H1 (cell line): ENCODE data around the gene SP5. TPM values are rescaled to one million over a fixed set of nuclear protein-coding genes. Genes with fewer than 3 reads are reported as not detected.

Source experiments
- CTCF ChIA-PET: fragments of 300-600 bp; sonication (Branson Sonifier 250); formaldehyde crosslinking; loops from one replicate; lab custom pipeline; 2021; ENCODE audit not compliant: partially characterized antibody; lab: Charles Lee
- POLR2A ChIA-PET: fragments of 300-600 bp; sonication (Branson Sonifier 250); formaldehyde crosslinking; loops from one replicate; lab custom pipeline; 2021; ENCODE audit warnings: inconsistent platforms; ENCODE audit not compliant: partially characterized antibody; lab: Charles Lee
- DNase-seq, 2 experiments: peaks; one replicate each; pipeline versions ENCODE4 v3.0.0 to v3.0.0-alpha.2; 2010 to 2022; ENCODE audit warnings: low spot score in 2 of 2, low read depth in 1 of 2, mixed read lengths in 1 of 2
- FAIRE-seq: peaks from 2 replicates; lab custom pipeline; 2011; peaks lifted over from hg19 to GRCh38; lab: Jason Lieb, UNC
- H2AFZ ChIP-seq: 2 replicates; pipeline ENCODE4 v1.8.1; 2012; ENCODE audit warnings: low read length, inconsistent platforms
- H2AK5ac ChIP-seq: 2 replicates; pipeline ENCODE4 v1.6.1; 2013; ENCODE audit warnings: low read depth, low read length
- H2BK120ac ChIP-seq: replicated peaks from 2 replicates; pipeline ENCODE3; 2013; ENCODE audit warnings: low read depth, low read length, inconsistent platforms
- H2BK12ac ChIP-seq: 2 replicates; pipeline ENCODE4 v1.6.1; 2013; ENCODE audit warnings: low read depth, low read length
- H2BK15ac ChIP-seq: 2 replicates; pipeline ENCODE4 v1.6.1; 2013; ENCODE audit warnings: low read length
- H2BK20ac ChIP-seq: 2 replicates; pipeline ENCODE4 v1.6.1; 2013; ENCODE audit warnings: low read length
- H2BK5ac ChIP-seq: 2 replicates; pipeline ENCODE4 v1.6.1; 2013; ENCODE audit warnings: low read depth, low read length
- H3K14ac ChIP-seq: 2 replicates; pipeline ENCODE4 v1.6.1; 2013; ENCODE audit warnings: inconsistent platforms; ENCODE audit not compliant: insufficient read length
- H3K18ac ChIP-seq: 2 replicates; pipeline ENCODE4 v1.6.1; 2013; ENCODE audit warnings: low read length; ENCODE audit errors: extremely low read depth
- H3K23ac ChIP-seq: 2 replicates; pipeline ENCODE4 v1.6.1; 2013; ENCODE audit warnings: inconsistent platforms; ENCODE audit not compliant: insufficient read length
- H3K23me2 ChIP-seq: 2 replicates; pipeline ENCODE4 v1.6.1; 2013; ENCODE audit warnings: low read depth, low read length
- H3K27ac ChIP-seq: 2 replicates; pipeline ENCODE4 v1.6.1; 2011; ENCODE audit warnings: low read depth, low read length, inconsistent platforms
- H3K27me3 ChIP-seq, 4 experiments: replicated peaks in 1 of 4; 1 replicate in 1 of 4; 2 replicates in 3 of 4; pipeline versions ENCODE4 v1.6.1 to v1.8.1; 2011 to 2013; ENCODE audit warnings: low read length in 3 of 4, mild to moderate bottlenecking in 3 of 4, inconsistent platforms in 2 of 4, mixed read lengths in 2 of 4, moderate library complexity in 1 of 4; ENCODE audit not compliant: control insufficient read depth in 3 of 4, insufficient read depth in 3 of 4; ENCODE audit errors: extremely low read depth in 1 of 4
- H3K36me3 ChIP-seq, 4 experiments: 2 replicates each; pipeline versions ENCODE4 v1.6.1 to v1.8.1; 2011 to 2013; ENCODE audit warnings: mild to moderate bottlenecking in 4 of 4, low read length in 3 of 4, moderate library complexity in 2 of 4, control low read depth in 1 of 4, inconsistent platforms in 1 of 4; ENCODE audit not compliant: insufficient read depth in 4 of 4, control insufficient read depth in 2 of 4
- H3K4ac ChIP-seq: replicated peaks from 2 replicates; pipeline ENCODE3; 2013; ENCODE audit warnings: low read length, low read depth, mixed read lengths, inconsistent platforms; ENCODE audit not compliant: insufficient read length
- H3K4me1 ChIP-seq, 4 experiments: replicated peaks in 1 of 4; 1 replicate in 1 of 4; 2 replicates in 3 of 4; pipeline versions ENCODE4 v1.6.1 to v1.8.1; 2011 to 2013; ENCODE audit warnings: low read length in 3 of 4, inconsistent platforms in 2 of 4, mixed read lengths in 1 of 4; ENCODE audit not compliant: insufficient read depth in 4 of 4, control insufficient read depth in 3 of 4
- H3K4me2 ChIP-seq, 2 experiments: 2 replicates each; pipeline versions ENCODE4 v1.6.1 to v1.8.1; 2011 to 2013; ENCODE audit warnings: low read depth in 2 of 2, low read length in 2 of 2, control low read depth in 1 of 2, inconsistent platforms in 1 of 2, mild to moderate bottlenecking in 1 of 2; ENCODE audit not compliant: insufficient read depth in 1 of 2
- H3K4me3 ChIP-seq, 4 experiments: fragments of 200-600, 300-600 bp in 1 of 4; sonication (generic), shearing (Covaris generic), sonication (Bioruptor Twin) in 1 of 4; 2 replicates each; pipeline versions ENCODE4 v1.5.1 to v1.8.1; 2011 to 2016; ENCODE audit warnings: low read length in 4 of 4, low read depth in 3 of 4, control low read depth in 2 of 4, inconsistent platforms in 2 of 4, mild to moderate bottlenecking in 2 of 4, mixed read lengths in 1 of 4, moderate library complexity in 1 of 4; ENCODE audit not compliant: insufficient read depth in 2 of 4; ENCODE audit errors: extremely low read depth in 1 of 4
- H3K56ac ChIP-seq: replicated peaks from 2 replicates; pipeline ENCODE3; 2013; ENCODE audit warnings: low read depth, mild to moderate bottlenecking, mixed read lengths, low read length, inconsistent platforms; ENCODE audit not compliant: insufficient read length
- H3K79me1 ChIP-seq: 2 replicates; pipeline ENCODE4 v1.6.1; 2013; ENCODE audit warnings: low read depth, low read length, control low read depth
- H3K79me2 ChIP-seq, 2 experiments: 2 replicates each; pipeline versions ENCODE4 v1.6.1 to v1.8.1; 2012 to 2013; ENCODE audit warnings: low read length in 2 of 2, mild to moderate bottlenecking in 2 of 2, inconsistent platforms in 1 of 2; ENCODE audit not compliant: insufficient read depth in 2 of 2, control insufficient read depth in 1 of 2
- H3K9ac ChIP-seq, 4 experiments: replicated peaks in 1 of 4; 1 replicate in 1 of 4; 2 replicates in 3 of 4; pipeline versions ENCODE4 v1.6.1 to v1.8.1; 2011 to 2013; ENCODE audit warnings: low read depth in 3 of 4, low read length in 3 of 4, control low read depth in 2 of 4, mild to moderate bottlenecking in 2 of 4, moderate library complexity in 2 of 4, inconsistent platforms in 1 of 4; ENCODE audit errors: extremely low read depth in 1 of 4
- H3K9me3 ChIP-seq, 2 experiments: 2 replicates each; pipeline versions ENCODE4 v1.6.1 to v1.8.1; 2012 to 2013; ENCODE audit warnings: mild to moderate bottlenecking in 2 of 2, moderate library complexity in 2 of 2, control low read depth in 1 of 2, inconsistent platforms in 1 of 2, low read depth in 1 of 2, low read length in 1 of 2, mixed read lengths in 1 of 2; ENCODE audit not compliant: insufficient read depth in 2 of 2
- H4K20me1 ChIP-seq, 2 experiments: replicated peaks in 1 of 2; 2 replicates each; pipeline versions ENCODE3 to v1.8.1; 2011 to 2013; ENCODE audit warnings: inconsistent platforms in 2 of 2, low read length in 2 of 2, mild to moderate bottlenecking in 1 of 2; ENCODE audit not compliant: insufficient read depth in 2 of 2, control insufficient read depth in 1 of 2
- H4K5ac ChIP-seq: 2 replicates; pipeline ENCODE4 v1.6.1; 2013; ENCODE audit warnings: low read length, low read depth, mixed read lengths, inconsistent platforms; ENCODE audit not compliant: insufficient read length
- H4K8ac ChIP-seq: 2 replicates; pipeline ENCODE4 v1.8.0; 2013; ENCODE audit warnings: mild to moderate bottlenecking, moderate library complexity, low read length, inconsistent platforms; ENCODE audit not compliant: insufficient read depth; ENCODE audit errors: extremely low read depth
- H4K91ac ChIP-seq: replicated peaks from 2 replicates; pipeline ENCODE3; 2013; ENCODE audit warnings: low read length, mixed read lengths, inconsistent platforms; ENCODE audit not compliant: insufficient read length
- GABPA ChIP-seq: IDR thresholded peaks from 2 replicates; pipeline ENCODE4 v1.6.1; 2011; ENCODE audit warnings: mild to moderate bottlenecking, low read length, moderate library complexity, borderline replicate concordance; ENCODE audit not compliant: insufficient read depth
- TEAD4 ChIP-seq: IDR thresholded peaks from 2 replicates; pipeline ENCODE4 v1.6.1; 2012; ENCODE audit warnings: low read depth, low read length, inconsistent platforms, mixed read lengths
- WGBS, 2 experiments: shearing (Covaris generic) in 1 of 2; methylation state at CpG; one replicate each; pipeline versions ENCODE4 v1.1.6 to v1.1.7; 2013 to 2015; ENCODE audit warnings: low lambda C conversion rate in 2 of 2, mixed read lengths in 2 of 2, inconsistent platforms in 1 of 2, low coverage in 1 of 2, missing lambda C conversion rate in 1 of 2; ENCODE audit not compliant: insufficient replicate concordance in 2 of 2, insufficient coverage in 1 of 2, insufficient read length in 1 of 2; ENCODE audit errors: extremely low coverage in 1 of 2, missing lambda C conversion rate in 1 of 2; 5-methylcytosine and 5-hydroxymethylcytosine counted together
- polyA plus RNA-seq, 7 experiments: library from polyadenylated mRNA; depleted of rRNA in 3 of 7; stranded (reverse) in 5 of 7; unstranded in 2 of 7; fragments of >200 nt in 5 of 7; fragments of 200-250 nt in 2 of 7; gene quantifications; 1 replicate in 5 of 7; 2 replicates in 1 of 7; 4 replicates in 1 of 7; pipeline versions ENCODE4 v1.2.1 to v1.2.3, GENCODE V29; 2011 to 2013; ENCODE audit warnings: missing spikeins in 2 of 7, mixed read lengths in 2 of 7
- total RNA-seq: library from RNA; stranded (reverse); fragmentation: NEBNext Ultra II Directional; extraction: Animal tissue kit (Norgen Biotek cat#: 25700); gene quantifications from 2 replicates; pipeline ENCODE4 v1.2.1, GENCODE V29; 2021

Gene SP5
- total and polyA plus RNA-seq, 2 of the 8 experiments (the other 6 are each of a cell fraction or from before 2014, with no cell fraction given), result 0.17 TPM; not detected in 1

DNA sequence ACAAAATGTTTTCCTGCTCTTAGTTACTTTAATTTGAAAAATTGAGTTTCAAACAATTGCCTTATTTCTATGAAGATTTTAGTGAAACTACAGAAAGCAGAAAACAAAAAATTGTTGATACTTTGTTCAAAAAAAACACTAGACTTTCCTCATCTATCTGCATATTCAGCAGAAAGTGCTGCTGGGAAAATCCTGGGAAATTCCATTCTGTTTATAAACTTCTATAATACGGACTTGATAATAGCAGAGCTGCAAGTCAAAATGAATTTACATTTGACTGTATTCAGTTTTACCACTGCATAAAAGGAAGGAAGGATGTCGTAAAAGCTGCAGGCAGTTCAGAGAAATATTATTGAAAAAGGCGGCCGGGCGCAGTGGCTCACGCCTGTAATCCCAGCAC is 30.2 kb downstream of the SP5 start:
- no peak overlapping the region for H2BK20ac ChIP-seq
- H2AFZ ChIP-seq, result no peak overlapping the region
- no peak overlapping the region for H3K27ac ChIP-seq
- H3K9ac ChIP-seq, result no peak overlapping the region
- no peak overlapping the region for H3K56ac ChIP-seq
- DNase-seq (no peak), FAIRE-seq (no peak)
- TF ChIP-seq GABPA, result no peak
- no peak for TF ChIP-seq TEAD4
- H4K20me1 ChIP-seq, result no peaks in the 10 kb centered on the region
- CTCF ChIA-PET, result interaction anchor here (0.6 kb wide), 1 partner anchor 10 kb away, joined by 5 read pairs; no protein-coding TSS in a partner anchor
- no peaks in the 10 kb centered on the region for H3K79me2 ChIP-seq
- no peak overlapping the region for H2BK12ac ChIP-seq
- no peak overlapping the region for H3K4me2 ChIP-seq
- no peak overlapping the region for H4K91ac ChIP-seq
- H3K23ac ChIP-seq, result no peak overlapping the region
- no peak overlapping the region for H2BK120ac ChIP-seq
- WGBS, 2 experiments, result 75% methylated on average over 6 of the region's 6 CpGs; no CpG with 5 or more reads in 1 of the 2 experiments
- H3K36me3 ChIP-seq, result no peaks in the 10 kb centered on the region
- H3K14ac ChIP-seq, result no peak overlapping the region
- no peaks in the 10 kb centered on the region for H3K23me2 ChIP-seq
- H3K79me1 ChIP-seq, result no peaks in the 10 kb centered on the region
- H2BK5ac ChIP-seq, result no peak overlapping the region
- no peak overlapping the region for H2AK5ac ChIP-seq
- no peaks in the 10 kb centered on the region for H3K4me1 ChIP-seq
- H2BK15ac ChIP-seq, result no peak overlapping the region
- H3K9me3 ChIP-seq, result no peaks in the 10 kb centered on the region
- H4K8ac ChIP-seq, result no peak overlapping the region
- no peak overlapping the region for H3K18ac ChIP-seq
- no peaks in the 10 kb centered on the region for H3K27me3 ChIP-seq
- no peak overlapping the region for H3K4me3 ChIP-seq
- POLR2A ChIA-PET, result no interaction called here
- no peak overlapping the region for H3K4ac ChIP-seq
- H4K5ac ChIP-seq, result no peak overlapping the region
